B cell (primary cell): ENCODE results near the gene KCNJ1. TPM values are rescaled to one million over a fixed set of nuclear protein-coding genes. Genes with fewer than 3 reads are reported as not detected.

Experiments used
- ATAC-seq: fragments of 200-7000 bp; cut with Tn5 transposase; one replicate; pipeline ENCODE4 v1.10.0; 2021; ENCODE audit warnings: low read depth, mild to moderate bottlenecking, moderate number of reproducible peaks, moderate library complexity
- CTCF ChIA-PET: fragments of 350-600 bp; sonication (Branson Sonifier 250); formaldehyde crosslinking; loops from one replicate; lab custom pipeline; 2021; ENCODE audit warnings: antibody characterized with exemption, inconsistent platforms; lab: Charles Lee
- POLR2A ChIA-PET: fragments of 350-600 bp; sonication (Branson Sonifier 250); formaldehyde crosslinking; loops from one replicate; lab custom pipeline; 2021; ENCODE audit warnings: antibody characterized with exemption; lab: Charles Lee
- DNase-seq: peaks from one replicate; pipeline ENCODE4 v3.0.0; 2013
- H2AFZ ChIP-seq: 2 replicates; pipeline ENCODE4 v1.6.1; 2012; ENCODE audit warnings: mild to moderate bottlenecking, low read depth, low read length; ENCODE audit not compliant: insufficient read depth, poor library complexity, severe bottlenecking
- H3K27ac ChIP-seq, 2 donors: 1 replicate in 1 of 2; 2 replicates in 1 of 2; pipeline ENCODE4 v1.5.1; 2012 to 2013; ENCODE audit warnings: low read length in 2 of 2, mild to moderate bottlenecking in 2 of 2, moderate library complexity in 1 of 2
- H3K27me3 ChIP-seq, 4 experiments: fragments of 200-600 bp in 1 of 4; sonication (generic) in 1 of 4; replicated peaks in 1 of 4; 1 replicate in 2 of 4; 2 replicates in 2 of 4; pipeline versions ENCODE4 v1.6.1 to v1.7.0; 2013 to 2016; ENCODE audit warnings: low read length in 3 of 4, mild to moderate bottlenecking in 2 of 4, mixed read lengths in 1 of 4, moderate library complexity in 1 of 4; ENCODE audit not compliant: insufficient read depth in 4 of 4, control insufficient read depth in 3 of 4; ENCODE audit errors: control extremely low read depth in 1 of 4
- H3K36me3 ChIP-seq, 2 experiments: replicated peaks in 1 of 2; 1 replicate in 1 of 2; 2 replicates in 1 of 2; pipeline versions ENCODE4 v1.6.1 to v1.7.1; 2013; ENCODE audit warnings: low read length in 1 of 2; ENCODE audit not compliant: insufficient read depth in 2 of 2, control insufficient read depth in 1 of 2; ENCODE audit errors: control extremely low read depth in 1 of 2, extremely low read depth in 1 of 2
- H3K4me1 ChIP-seq, 2 donors: fragments of 200-600 bp in 1 of 2; sonication (generic) in 1 of 2; 1 replicate in 1 of 2; 2 replicates in 1 of 2; pipeline versions ENCODE4 v1.5.1 to v1.6.1; 2013 to 2017; ENCODE audit warnings: low read length in 2 of 2; ENCODE audit not compliant: control insufficient read depth in 2 of 2, insufficient read depth in 2 of 2
- H3K4me2 ChIP-seq: replicated peaks from 2 replicates; pipeline ENCODE3; 2012; ENCODE audit warnings: mild to moderate bottlenecking, low read depth, low read length; ENCODE audit not compliant: poor library complexity, severe bottlenecking
- H3K4me3 ChIP-seq, 5 experiments: fragments of 200-600 bp in 1 of 5; sonication (generic) in 1 of 5; 1 replicate in 3 of 5; 2 replicates in 2 of 5; pipeline versions ENCODE4 v1.5.1 to v1.7.0; 2011 to 2016; ENCODE audit warnings: low read length in 4 of 5, mild to moderate bottlenecking in 4 of 5, low read depth in 2 of 5, control low read depth in 1 of 5, moderate library complexity in 1 of 5; ENCODE audit not compliant: insufficient read depth in 1 of 5; ENCODE audit errors: control extremely low read depth in 1 of 5, extremely low read depth in 1 of 5
- H3K79me2 ChIP-seq: fragments of 200-600 bp; sonication (generic); one replicate; pipeline ENCODE4 v1.6.0; 2016; ENCODE audit warnings: low read length; ENCODE audit not compliant: control insufficient read depth, insufficient read depth
- H3K9ac ChIP-seq: fragments of 200-600 bp; sonication (generic); 2 replicates; pipeline ENCODE4 v1.6.1; 2017; ENCODE audit warnings: mild to moderate bottlenecking, low read length, moderate library complexity
- H3K9me3 ChIP-seq, 3 donors: one replicate each; pipeline versions ENCODE4 v1.6.1 to v1.7.1; 2013; ENCODE audit warnings: low read length in 2 of 3; ENCODE audit not compliant: control insufficient read depth in 2 of 3, insufficient read depth in 1 of 3; ENCODE audit errors: control extremely low read depth in 1 of 3
- H4K20me1 ChIP-seq: 2 replicates; pipeline ENCODE4 v1.6.0; 2012; ENCODE audit warnings: mild to moderate bottlenecking, low read length; ENCODE audit not compliant: insufficient read depth, control insufficient read depth, poor library complexity, severe bottlenecking
- H3K27ac Mint-ChIP-seq: one replicate; pipeline ENCODE4 v1.8.0; 2021; ENCODE audit warnings: mixed read lengths
- H3K27me3 Mint-ChIP-seq: one replicate; pipeline ENCODE4 v1.8.0; 2021; ENCODE audit warnings: mixed read lengths
- H3K4me1 Mint-ChIP-seq: one replicate; pipeline ENCODE4 v1.8.0; 2021; ENCODE audit warnings: mixed read lengths
- H3K4me3 Mint-ChIP-seq: one replicate; pipeline ENCODE4 v1.8.0; 2021; ENCODE audit warnings: mixed read lengths
- H3K9me3 Mint-ChIP-seq: one replicate; pipeline ENCODE4 v1.8.0; 2022; ENCODE audit warnings: mixed read lengths; ENCODE audit not compliant: insufficient read depth
- CTCF ChIP-seq: fragments of 200-600 bp; IDR thresholded peaks from one replicate; pipeline ENCODE4 v1.8.0; 2022; ENCODE audit warnings: antibody characterized with exemption, mild to moderate bottlenecking
- EZH2 ChIP-seq: IDR thresholded peaks from 2 replicates; pipeline ENCODE4 v1.6.1; 2012; ENCODE audit warnings: borderline replicate concordance, low read depth, mild to moderate bottlenecking, moderate library complexity, low read length; ENCODE audit not compliant: insufficient read depth, poor library complexity, severe bottlenecking
- WGBS: methylation state at CpG from one replicate; pipeline ENCODE4 v1.1.5; 2013; ENCODE audit warnings: missing lambda C conversion rate; ENCODE audit not compliant: insufficient coverage; 5-methylcytosine and 5-hydroxymethylcytosine counted together
- intact Hi-C: fragments of 100-400 bp; cut with micrococcal nuclease; formaldehyde crosslinking; loops from one replicate; pipeline ENCODE4 v1.10.0; 2022
- polyA plus RNA-seq: library from polyadenylated mRNA; depleted of rRNA; stranded (reverse); fragments of >200 nt; gene quantifications from 2 replicates; pipeline ENCODE4 v1.2.3, GENCODE V29; 2012
- total RNA-seq, 2 donors: library from RNA; stranded (reverse); fragments of 120-200 nt in 1 of 2; gene quantifications; 1 replicate in 1 of 2; 2 replicates in 1 of 2; pipeline versions ENCODE4 v1.2.3 to v1.2.4, GENCODE V29; 2013 to 2022

KCNJ1 gene
- total and polyA plus RNA-seq, 2 donors (not counting 1 experiment from before 2014, with no cell fraction given) = not detected

- peaks cover 0 to 84% (median 58%) of the 10 kb centered on the region in 4 experiments for H3K27me3 ChIP-seq
- intact Hi-C loops = no loop called here
- peaks cover 0 to 10% (median 0%) of the 10 kb centered on the region in 3 donors for H3K9me3 ChIP-seq
- peaks cover 22 to 33% of the 10 kb centered on the region in 2 donors for H3K4me1 ChIP-seq
- no peaks in the 10 kb centered on the region for H3K79me2 ChIP-seq
- no peak overlapping the region for H3K4me3 Mint-ChIP-seq
- H2AFZ ChIP-seq = no peak overlapping the region
- DNase-seq (no peak), ATAC-seq (no peak)
- no peaks in the 10 kb centered on the region for H3K9me3 Mint-ChIP-seq
- H3K4me3 ChIP-seq = no peak overlapping the region
- no peaks in the 10 kb centered on the region for H4K20me1 ChIP-seq
- peaks cover 22% of the 10 kb centered on the region for H3K4me1 Mint-ChIP-seq
- 90% methylated on average over 11 of the region's 15 CpGs for WGBS
- no peaks in the 10 kb centered on the region for H3K36me3 ChIP-seq
- TF ChIP-seq CTCF = no peak
- TF ChIP-seq EZH2 = no peak
- H3K27me3 Mint-ChIP-seq = peaks cover 77% of the 10 kb centered on the region
- POLR2A ChIA-PET = no interaction called here
- CTCF ChIA-PET = interaction anchor here (0.6 to 10.9 kb wide), 5 partner anchors 15 to 68 kb away, joined by 3 to 315 read pairs (median 4); no protein-coding TSS in a partner anchor
- H3K27ac ChIP-seq = no peak overlapping the region
- H3K4me2 ChIP-seq = no peak overlapping the region
- H3K9ac ChIP-seq = no peak overlapping the region
- no peak overlapping the region for H3K27ac Mint-ChIP-seq
These were observed 21.2 kb upstream of the KCNJ1 start for GRCh38 chr11:128888034-128888985.
